Fibroblast of skin of back (primary cell): ENCODE measurements around the gene RAET1G.
A peak's percentile ranks its signal among the peaks of the same experiment; 100 is the strongest.
"Not testable (repeated sequence)": the region's sequence is repeated elsewhere in the genome, so short reads cannot be mapped to it uniquely, and the experiment has no call there.

Experiments
- DNase-seq: peaks from one replicate; pipeline ENCODE4 v3.0.0-alpha.2; 2013

The RAET1G gene

DNA sequence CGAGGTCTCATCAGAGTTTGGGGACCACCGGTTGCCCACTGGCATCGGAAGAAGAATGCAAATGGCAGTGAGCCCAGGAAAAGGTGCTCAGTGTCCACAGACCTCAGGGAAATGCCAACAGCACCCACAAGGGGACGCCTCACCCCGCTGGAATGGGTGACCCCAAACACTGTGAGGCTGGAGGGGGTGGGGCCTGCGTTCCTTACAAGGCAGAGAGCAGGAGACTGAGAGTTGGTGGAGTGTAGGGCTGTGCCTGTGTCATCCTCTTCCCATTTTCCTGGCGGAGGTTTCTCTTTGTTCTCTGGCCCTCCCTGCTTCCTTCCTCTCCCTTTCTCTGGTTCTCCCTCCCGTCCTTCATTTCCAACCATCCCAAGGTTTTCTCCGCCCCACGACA is 31.0 kb upstream of the RAET1G start:
- DNase-seq, result not testable (repeated sequence)

GRCh38 chr6:149953390-149953789 is 30.5 kb upstream of the RAET1G start:
- not testable (repeated sequence) for DNase-seq

DNA sequence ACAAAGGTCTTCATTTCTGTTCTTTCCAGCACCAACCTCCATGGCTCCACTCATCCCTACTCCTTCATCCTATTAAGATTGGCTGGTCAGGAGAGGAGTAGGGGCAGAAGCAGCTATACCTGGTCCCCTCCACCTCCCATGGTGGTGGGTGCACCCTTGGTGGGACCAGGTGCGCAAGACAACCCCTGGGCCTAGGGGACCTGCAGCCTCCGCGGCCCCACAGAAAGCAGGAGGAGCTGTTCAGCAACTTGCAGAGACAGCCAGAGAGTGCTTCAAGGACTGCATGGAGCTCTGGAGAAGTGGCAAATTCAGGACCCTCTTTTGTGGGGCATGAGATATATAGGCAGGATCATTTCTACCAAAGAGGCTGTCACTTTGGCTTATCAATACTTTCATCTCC is 28.7 kb upstream of the RAET1G start:
- DNase-seq, result no peak

DNA sequence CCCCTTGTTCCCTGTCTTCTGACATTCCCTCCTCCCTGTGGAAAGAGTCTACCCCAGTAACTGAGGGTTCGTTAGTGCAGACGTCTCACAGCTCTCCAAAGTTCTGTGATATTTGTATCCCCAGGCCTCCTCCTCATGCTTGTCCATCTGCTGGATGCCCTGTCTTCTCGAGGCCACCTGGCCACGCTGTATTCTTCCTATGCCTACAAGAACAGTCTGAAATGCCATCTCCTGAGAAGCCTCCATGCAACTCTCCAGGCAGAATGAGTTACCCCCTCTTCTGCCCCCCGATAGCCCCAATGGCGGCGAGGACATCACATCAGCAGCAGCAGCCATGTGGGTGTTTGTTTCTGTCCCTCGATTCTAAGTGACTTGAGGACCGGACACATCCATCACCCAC is 28.2 kb upstream of the RAET1G start:
- no peak for DNase-seq

- no peak for DNase-seq
Measured at GRCh38 chr6:149950423-149950822, 27.5 kb upstream of the RAET1G start.

DNA sequence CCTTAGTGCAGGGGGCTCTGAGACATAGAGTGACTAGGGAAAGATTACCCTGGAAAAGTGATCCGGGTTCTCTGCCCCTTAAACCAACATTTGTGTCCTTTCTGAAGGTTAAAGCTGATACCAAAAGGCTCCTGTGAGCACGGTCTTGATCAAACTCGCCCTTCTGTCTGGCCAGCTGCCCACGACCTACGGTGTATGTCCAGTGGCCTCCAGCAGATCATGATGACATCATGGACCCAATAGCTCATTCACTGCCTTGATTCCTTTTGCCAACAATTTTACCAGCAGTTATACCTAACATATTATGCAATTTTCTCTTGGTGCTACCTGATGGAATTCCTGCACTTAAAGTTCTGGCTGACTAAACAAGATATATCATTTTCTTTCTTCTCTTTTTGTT is 25.7 kb upstream of the RAET1G start:
- no peak for DNase-seq

- DNase-seq, result no peak
Measured at GRCh38 chr6:149948011-149948410, 25.1 kb upstream of the RAET1G start.

- DNase-seq, result not testable (repeated sequence)
Measured at GRCh38 chr6:149947533-149947932, 24.6 kb upstream of the RAET1G start.

GRCh38 chr6:149946631-149947030 is 23.7 kb upstream of the RAET1G start:
- DNase-seq, result not testable (repeated sequence)

- not testable (repeated sequence) for DNase-seq
Measured at GRCh38 chr6:149945276-149945675, 22.4 kb upstream of the RAET1G start.

DNA sequence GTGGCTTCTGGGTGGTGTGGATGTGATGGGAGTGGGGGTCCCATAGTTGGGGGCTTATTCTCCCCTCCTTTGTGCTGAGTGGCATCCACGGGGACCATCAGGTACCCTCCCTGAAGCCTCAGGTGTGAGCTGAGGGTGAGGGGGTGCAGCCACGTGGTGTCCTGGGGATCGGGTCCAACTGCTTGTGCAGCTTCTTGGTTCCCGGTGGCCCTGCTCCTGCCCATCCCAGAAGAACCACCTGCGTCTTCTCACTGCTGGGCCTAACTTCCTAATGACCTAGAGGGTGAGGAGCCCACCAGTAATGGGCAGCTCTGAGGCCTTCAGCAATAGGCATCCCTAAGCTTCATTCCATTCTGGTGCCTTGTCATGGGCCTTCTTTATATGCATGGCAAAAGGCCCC is 20.4 kb upstream of the RAET1G start:
- DNase-seq, result not testable (repeated sequence)

DNA sequence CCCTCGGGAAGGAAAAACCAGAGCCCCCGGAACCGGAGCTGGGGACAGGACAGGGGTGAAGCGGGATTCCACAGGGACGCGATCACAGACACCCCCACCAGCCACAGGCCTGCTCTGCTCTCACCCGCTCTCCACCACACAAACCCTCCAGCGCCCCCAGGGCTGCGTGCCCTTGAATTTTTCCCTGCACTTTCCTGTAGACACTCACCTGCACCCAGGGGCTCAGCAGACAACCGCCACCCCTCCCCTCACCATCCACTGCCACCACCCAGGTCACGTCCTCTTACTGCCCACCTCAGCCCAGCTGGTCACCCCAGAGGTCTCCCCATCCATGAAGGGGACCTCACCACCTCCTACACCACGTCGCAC is 19.5 kb upstream of the RAET1G start:
- DNase-seq, result no peak

GRCh38 chr6:149941583-149942460 is 18.9 kb upstream of the RAET1G start, which contains the start of gene ULBP2:
ULBP2 (plus strand) TSS chr6:149942014; CDS start chr6:149942073, 59 bp downstream.
- DNase-seq, result peak; percentile 97

GRCh38 chr6:149940672-149940982 is 17.7 kb upstream of the RAET1G start:
- no peak for DNase-seq

DNA sequence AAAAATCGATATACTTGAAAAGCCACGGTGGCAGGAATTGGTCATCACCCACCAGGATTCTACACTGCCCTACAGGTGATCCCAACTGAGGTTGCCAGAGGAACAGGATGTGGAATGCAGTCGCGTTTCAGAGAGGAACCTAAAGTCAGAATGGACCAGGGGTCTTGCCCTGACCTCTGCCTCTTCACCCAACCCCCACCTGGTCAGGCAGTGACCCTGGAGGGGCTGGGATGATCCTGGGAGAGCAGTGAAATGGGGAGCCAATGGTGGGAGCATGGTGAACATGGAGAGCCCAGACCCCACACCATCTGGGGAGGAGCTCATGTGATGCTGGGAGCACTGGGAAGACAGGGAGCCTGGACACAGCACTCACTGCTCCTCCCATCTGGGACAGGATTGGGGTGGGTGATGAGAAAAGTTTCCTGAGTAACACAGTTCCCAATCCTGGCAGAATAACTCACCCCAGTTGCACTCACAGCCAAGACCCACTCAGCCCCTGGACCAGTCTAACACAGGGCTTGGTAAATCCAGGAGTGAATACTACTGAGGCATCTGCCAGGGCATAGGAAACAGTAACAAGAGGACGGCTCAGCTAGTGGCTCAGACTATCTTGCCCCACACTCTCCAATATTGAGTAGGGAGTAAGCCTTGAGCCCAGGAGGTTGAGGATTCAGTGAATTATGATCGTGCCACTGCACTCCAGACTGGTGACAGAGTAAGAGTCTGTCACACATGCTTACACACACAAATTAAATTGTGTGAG is 17.2 kb upstream of the RAET1G start:
- DNase-seq, result no peak

GRCh38 chr6:149939356-149939648 is 16.4 kb upstream of the RAET1G start:
- DNase-seq, result no peak

DNA sequence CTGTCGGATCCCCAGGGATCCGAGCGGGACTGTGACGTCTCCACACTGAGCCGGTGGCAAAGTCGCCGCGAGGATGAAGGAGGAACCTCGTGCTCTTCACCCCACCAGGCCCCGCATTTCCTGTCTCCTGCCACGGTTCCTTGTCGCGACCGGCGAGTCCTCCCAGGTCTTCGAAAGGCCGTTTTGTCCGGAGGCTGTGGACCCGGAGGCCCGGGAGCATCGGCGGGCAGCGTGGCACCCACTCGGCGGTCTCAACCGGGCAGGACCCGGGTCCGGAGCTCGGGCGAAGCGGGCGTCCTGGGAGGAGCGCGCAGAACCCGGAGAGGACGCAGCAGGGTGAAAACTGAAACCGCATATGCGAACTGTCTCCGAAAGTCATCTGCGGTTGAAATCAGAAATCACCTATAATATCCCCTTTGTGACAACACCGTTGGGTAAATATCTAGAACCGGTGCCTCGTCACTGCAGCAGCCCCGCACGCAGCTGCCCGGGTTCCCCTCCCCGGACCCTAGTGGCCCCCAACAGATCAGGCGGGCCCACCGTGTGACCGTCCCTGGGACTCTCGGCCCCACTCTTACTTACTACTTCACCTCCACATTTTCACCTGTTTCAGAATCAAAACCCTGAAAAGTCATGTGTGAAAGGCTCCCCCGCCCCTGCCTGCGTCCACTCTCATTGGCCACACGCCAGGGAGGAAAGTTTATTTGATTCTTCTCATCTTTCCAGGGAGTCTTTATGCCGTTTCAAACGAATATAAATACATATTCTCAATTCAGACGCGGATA is 15.8 kb upstream of the RAET1G start:
- DNase-seq, result peak; percentile 12

- not testable (repeated sequence) for DNase-seq
Measured at GRCh38 chr6:149938013-149938570, 15.2 kb upstream of the RAET1G start.

DNA sequence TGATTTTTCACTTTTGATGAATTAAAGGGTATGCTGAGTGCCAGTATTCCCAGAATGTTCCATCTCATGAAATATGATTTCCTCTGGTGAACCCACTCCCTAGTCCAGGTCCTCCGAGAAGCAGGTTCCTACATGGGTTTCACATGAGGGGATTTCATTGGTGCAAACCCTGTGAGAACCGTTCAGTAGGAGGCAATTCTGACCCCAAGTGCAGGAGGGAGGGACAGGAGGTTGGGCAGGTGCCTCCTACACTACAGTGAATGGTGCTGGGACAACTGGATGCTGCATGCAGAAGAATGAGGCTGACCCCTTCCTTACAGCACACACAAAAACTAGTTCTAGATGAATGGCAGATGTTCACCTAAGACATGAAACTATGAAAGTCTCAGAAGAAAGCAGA is 13.8 kb upstream of the RAET1G start:
- no peak for DNase-seq

GRCh38 chr6:149935668-149936067 is 12.7 kb upstream of the RAET1G start:
- no peak for DNase-seq

DNA sequence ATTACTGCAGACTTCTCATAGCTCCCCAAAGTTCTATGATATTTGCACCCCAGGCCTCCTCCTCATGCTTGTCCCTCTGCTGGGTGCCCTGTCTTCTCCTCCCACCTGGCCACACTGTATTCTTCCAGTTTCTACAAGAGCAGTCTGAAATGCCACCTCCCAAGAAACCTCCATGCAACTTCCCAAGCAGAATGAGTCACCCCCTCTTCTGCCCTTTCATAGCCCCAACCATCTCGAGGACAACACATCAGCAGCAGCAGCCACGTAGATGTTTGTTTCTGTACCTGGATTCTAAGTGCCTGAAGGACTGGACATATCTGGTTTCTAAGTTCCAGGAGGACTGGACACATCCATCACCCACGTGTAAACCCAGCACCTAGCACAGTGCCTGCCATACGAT is 12.3 kb upstream of the RAET1G start:
- no peak for DNase-seq

- DNase-seq, result peak; percentile 72
Measured at GRCh38 chr6:149934249-149935156, 11.6 kb upstream of the RAET1G start.
